Keratinocyte (primary cell): ENCODE results near the gene NRG2.

Source experiments
- EZH2 ChIP-seq: IDR thresholded peaks from one replicate; pipeline ENCODE4 v1.6.1; 2012; ENCODE audit warnings: inconsistent platforms, mild to moderate bottlenecking, low read length, moderate library complexity
- TF ChIP-seq, protein P1 (sequence below), 3 experiments: IDR thresholded peaks in 1 of 3; conservative IDR thresholded peaks in 1 of 3; optimal IDR thresholded peaks in 1 of 3; 2 replicates in 2 of 3; 3 replicates in 1 of 3; pipeline versions ENCODE3 to v1.5.1; 2011; ENCODE audit warnings: low read length in 3 of 3, mild to moderate bottlenecking in 3 of 3, moderate library complexity in 2 of 3, control low read depth in 1 of 3, inconsistent platforms in 1 of 3; ENCODE audit not compliant: insufficient read depth in 2 of 3; ENCODE audit errors: extremely low read depth in 1 of 3

DNA sequence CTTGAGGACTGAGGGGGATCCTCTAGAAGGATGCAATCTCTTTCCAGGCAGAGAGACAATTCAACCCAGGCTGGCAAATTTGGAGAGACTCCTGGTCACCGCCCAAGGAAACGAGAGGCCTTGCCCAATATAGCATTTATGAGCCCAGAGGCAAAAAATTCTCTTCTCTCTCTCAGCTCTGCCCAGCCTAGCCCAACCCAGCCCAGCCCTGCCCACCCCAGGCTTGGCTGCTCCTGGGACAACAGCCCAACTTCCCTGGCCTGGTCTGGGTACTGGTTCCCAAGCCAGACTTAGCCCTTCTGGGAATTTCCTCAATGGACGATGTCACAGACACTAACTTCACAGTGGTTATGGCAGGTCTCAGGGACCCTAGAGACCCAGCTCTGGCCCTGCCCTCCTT, 130.9 kb downstream of the NRG2 start:
- TF ChIP-seq, protein P1, sequence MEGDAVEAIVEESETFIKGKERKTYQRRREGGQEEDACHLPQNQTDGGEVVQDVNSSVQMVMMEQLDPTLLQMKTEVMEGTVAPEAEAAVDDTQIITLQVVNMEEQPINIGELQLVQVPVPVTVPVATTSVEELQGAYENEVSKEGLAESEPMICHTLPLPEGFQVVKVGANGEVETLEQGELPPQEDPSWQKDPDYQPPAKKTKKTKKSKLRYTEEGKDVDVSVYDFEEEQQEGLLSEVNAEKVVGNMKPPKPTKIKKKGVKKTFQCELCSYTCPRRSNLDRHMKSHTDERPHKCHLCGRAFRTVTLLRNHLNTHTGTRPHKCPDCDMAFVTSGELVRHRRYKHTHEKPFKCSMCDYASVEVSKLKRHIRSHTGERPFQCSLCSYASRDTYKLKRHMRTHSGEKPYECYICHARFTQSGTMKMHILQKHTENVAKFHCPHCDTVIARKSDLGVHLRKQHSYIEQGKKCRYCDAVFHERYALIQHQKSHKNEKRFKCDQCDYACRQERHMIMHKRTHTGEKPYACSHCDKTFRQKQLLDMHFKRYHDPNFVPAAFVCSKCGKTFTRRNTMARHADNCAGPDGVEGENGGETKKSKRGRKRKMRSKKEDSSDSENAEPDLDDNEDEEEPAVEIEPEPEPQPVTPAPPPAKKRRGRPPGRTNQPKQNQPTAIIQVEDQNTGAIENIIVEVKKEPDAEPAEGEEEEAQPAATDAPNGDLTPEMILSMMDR (optimal IDR thresholded peaks at IDR 0.05 in 1 of 3, IDR thresholded peaks at IDR 0.05 in 1 of 3, conservative IDR thresholded peaks at IDR 0.05 in 1 of 3; ENCODE audit: extremely low read depth in 1 of 3, insufficient read depth in 2 of 3, low read length in 3 of 3), result no peak
- TF ChIP-seq EZH2, result no peak
